Measurements from ENCODE around the gene SMG6.
A peak's percentile ranks its signal among the peaks of the same experiment; 100 is the strongest.

DNA sequence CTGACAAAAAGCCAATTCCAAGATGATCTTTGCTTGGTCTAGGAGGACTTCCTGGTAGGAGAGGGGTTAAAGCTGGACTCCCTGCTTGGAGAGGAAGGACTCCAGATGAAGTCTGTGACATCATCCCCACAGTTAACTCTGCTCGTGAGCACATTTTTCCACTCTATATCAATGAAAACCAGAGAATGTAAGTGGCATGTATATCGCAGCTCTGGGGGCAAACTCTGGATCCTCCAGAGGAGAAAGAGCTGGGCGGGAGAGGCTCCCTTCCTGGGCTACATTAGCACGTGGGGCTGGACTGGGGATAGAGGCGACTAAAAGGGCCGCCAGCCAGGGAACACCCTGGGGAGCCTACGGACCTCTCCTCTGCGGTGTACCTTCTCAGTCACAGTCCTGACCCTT is 214.6 kb downstream of the SMG6 start:
- peak in 1 of 2 donors; percentile 3 for TF ChIP-seq POLR2A (IDR thresholded peaks at IDR 0.05)
- TF ChIP-seq, protein P1, sequence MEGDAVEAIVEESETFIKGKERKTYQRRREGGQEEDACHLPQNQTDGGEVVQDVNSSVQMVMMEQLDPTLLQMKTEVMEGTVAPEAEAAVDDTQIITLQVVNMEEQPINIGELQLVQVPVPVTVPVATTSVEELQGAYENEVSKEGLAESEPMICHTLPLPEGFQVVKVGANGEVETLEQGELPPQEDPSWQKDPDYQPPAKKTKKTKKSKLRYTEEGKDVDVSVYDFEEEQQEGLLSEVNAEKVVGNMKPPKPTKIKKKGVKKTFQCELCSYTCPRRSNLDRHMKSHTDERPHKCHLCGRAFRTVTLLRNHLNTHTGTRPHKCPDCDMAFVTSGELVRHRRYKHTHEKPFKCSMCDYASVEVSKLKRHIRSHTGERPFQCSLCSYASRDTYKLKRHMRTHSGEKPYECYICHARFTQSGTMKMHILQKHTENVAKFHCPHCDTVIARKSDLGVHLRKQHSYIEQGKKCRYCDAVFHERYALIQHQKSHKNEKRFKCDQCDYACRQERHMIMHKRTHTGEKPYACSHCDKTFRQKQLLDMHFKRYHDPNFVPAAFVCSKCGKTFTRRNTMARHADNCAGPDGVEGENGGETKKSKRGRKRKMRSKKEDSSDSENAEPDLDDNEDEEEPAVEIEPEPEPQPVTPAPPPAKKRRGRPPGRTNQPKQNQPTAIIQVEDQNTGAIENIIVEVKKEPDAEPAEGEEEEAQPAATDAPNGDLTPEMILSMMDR (IDR thresholded peaks at IDR 0.05) = no peak

All from uterus (tissue), 2 donors.